B cell (primary cell): ENCODE data around the gene SFXN4. TPM values are rescaled to one million over a fixed set of nuclear protein-coding genes. Genes with fewer than 3 reads are reported as not detected.

Experiments
- ATAC-seq: fragments of 200-7000 bp; cut with Tn5 transposase; one replicate; pipeline ENCODE4 v1.10.0; 2021; ENCODE audit warnings: low read depth, mild to moderate bottlenecking, moderate number of reproducible peaks, moderate library complexity
- CTCF ChIA-PET: fragments of 350-600 bp; sonication (Branson Sonifier 250); formaldehyde crosslinking; loops from one replicate; lab custom pipeline; 2021; ENCODE audit warnings: antibody characterized with exemption, inconsistent platforms; lab: Charles Lee
- POLR2A ChIA-PET: fragments of 350-600 bp; sonication (Branson Sonifier 250); formaldehyde crosslinking; loops from one replicate; lab custom pipeline; 2021; ENCODE audit warnings: antibody characterized with exemption; lab: Charles Lee
- DNase-seq: peaks from one replicate; pipeline ENCODE4 v3.0.0; 2013
- H2AFZ ChIP-seq: 2 replicates; pipeline ENCODE4 v1.6.1; 2012; ENCODE audit warnings: mild to moderate bottlenecking, low read depth, low read length; ENCODE audit not compliant: insufficient read depth, poor library complexity, severe bottlenecking
- H3K27ac ChIP-seq, 2 donors: 1 replicate in 1 of 2; 2 replicates in 1 of 2; pipeline ENCODE4 v1.5.1; 2012 to 2013; ENCODE audit warnings: low read length in 2 of 2, mild to moderate bottlenecking in 2 of 2, moderate library complexity in 1 of 2
- H3K27me3 ChIP-seq, 4 experiments: fragments of 200-600 bp in 1 of 4; sonication (generic) in 1 of 4; replicated peaks in 1 of 4; 1 replicate in 2 of 4; 2 replicates in 2 of 4; pipeline versions ENCODE4 v1.6.1 to v1.7.0; 2013 to 2016; ENCODE audit warnings: low read length in 3 of 4, mild to moderate bottlenecking in 2 of 4, mixed read lengths in 1 of 4, moderate library complexity in 1 of 4; ENCODE audit not compliant: insufficient read depth in 4 of 4, control insufficient read depth in 3 of 4; ENCODE audit errors: control extremely low read depth in 1 of 4
- H3K36me3 ChIP-seq, 2 experiments: replicated peaks in 1 of 2; 1 replicate in 1 of 2; 2 replicates in 1 of 2; pipeline versions ENCODE4 v1.6.1 to v1.7.1; 2013; ENCODE audit warnings: low read length in 1 of 2; ENCODE audit not compliant: insufficient read depth in 2 of 2, control insufficient read depth in 1 of 2; ENCODE audit errors: control extremely low read depth in 1 of 2, extremely low read depth in 1 of 2
- H3K4me1 ChIP-seq, 2 donors: fragments of 200-600 bp in 1 of 2; sonication (generic) in 1 of 2; 1 replicate in 1 of 2; 2 replicates in 1 of 2; pipeline versions ENCODE4 v1.5.1 to v1.6.1; 2013 to 2017; ENCODE audit warnings: low read length in 2 of 2; ENCODE audit not compliant: control insufficient read depth in 2 of 2, insufficient read depth in 2 of 2
- H3K4me2 ChIP-seq: replicated peaks from 2 replicates; pipeline ENCODE3; 2012; ENCODE audit warnings: mild to moderate bottlenecking, low read depth, low read length; ENCODE audit not compliant: poor library complexity, severe bottlenecking
- H3K4me3 ChIP-seq, 5 experiments: fragments of 200-600 bp in 1 of 5; sonication (generic) in 1 of 5; 1 replicate in 3 of 5; 2 replicates in 2 of 5; pipeline versions ENCODE4 v1.5.1 to v1.7.0; 2011 to 2016; ENCODE audit warnings: low read length in 4 of 5, mild to moderate bottlenecking in 4 of 5, low read depth in 2 of 5, control low read depth in 1 of 5, moderate library complexity in 1 of 5; ENCODE audit not compliant: insufficient read depth in 1 of 5; ENCODE audit errors: control extremely low read depth in 1 of 5, extremely low read depth in 1 of 5
- H3K79me2 ChIP-seq: fragments of 200-600 bp; sonication (generic); one replicate; pipeline ENCODE4 v1.6.0; 2016; ENCODE audit warnings: low read length; ENCODE audit not compliant: control insufficient read depth, insufficient read depth
- H3K9ac ChIP-seq: fragments of 200-600 bp; sonication (generic); 2 replicates; pipeline ENCODE4 v1.6.1; 2017; ENCODE audit warnings: mild to moderate bottlenecking, low read length, moderate library complexity
- H3K9me3 ChIP-seq, 3 donors: one replicate each; pipeline versions ENCODE4 v1.6.1 to v1.7.1; 2013; ENCODE audit warnings: low read length in 2 of 3; ENCODE audit not compliant: control insufficient read depth in 2 of 3, insufficient read depth in 1 of 3; ENCODE audit errors: control extremely low read depth in 1 of 3
- H4K20me1 ChIP-seq: 2 replicates; pipeline ENCODE4 v1.6.0; 2012; ENCODE audit warnings: mild to moderate bottlenecking, low read length; ENCODE audit not compliant: insufficient read depth, control insufficient read depth, poor library complexity, severe bottlenecking
- H3K27ac Mint-ChIP-seq: one replicate; pipeline ENCODE4 v1.8.0; 2021; ENCODE audit warnings: mixed read lengths
- H3K27me3 Mint-ChIP-seq: one replicate; pipeline ENCODE4 v1.8.0; 2021; ENCODE audit warnings: mixed read lengths
- H3K4me1 Mint-ChIP-seq: one replicate; pipeline ENCODE4 v1.8.0; 2021; ENCODE audit warnings: mixed read lengths
- H3K4me3 Mint-ChIP-seq: one replicate; pipeline ENCODE4 v1.8.0; 2021; ENCODE audit warnings: mixed read lengths
- H3K9me3 Mint-ChIP-seq: one replicate; pipeline ENCODE4 v1.8.0; 2022; ENCODE audit warnings: mixed read lengths; ENCODE audit not compliant: insufficient read depth
- EZH2 ChIP-seq: IDR thresholded peaks from 2 replicates; pipeline ENCODE4 v1.6.1; 2012; ENCODE audit warnings: borderline replicate concordance, low read depth, mild to moderate bottlenecking, moderate library complexity, low read length; ENCODE audit not compliant: insufficient read depth, poor library complexity, severe bottlenecking
- WGBS: methylation state at CpG from one replicate; pipeline ENCODE4 v1.1.5; 2013; ENCODE audit warnings: missing lambda C conversion rate; ENCODE audit not compliant: insufficient coverage; 5-methylcytosine and 5-hydroxymethylcytosine counted together
- intact Hi-C: fragments of 100-400 bp; cut with micrococcal nuclease; formaldehyde crosslinking; loops from one replicate; pipeline ENCODE4 v1.10.0; 2022
- polyA plus RNA-seq: library from polyadenylated mRNA; depleted of rRNA; stranded (reverse); fragments of >200 nt; gene quantifications from 2 replicates; pipeline ENCODE4 v1.2.3, GENCODE V29; 2012
- total RNA-seq, 2 donors: library from RNA; stranded (reverse); fragments of 120-200 nt in 1 of 2; gene quantifications; 1 replicate in 1 of 2; 2 replicates in 1 of 2; pipeline versions ENCODE4 v1.2.3 to v1.2.4, GENCODE V29; 2013 to 2022
- TF ChIP-seq, protein P1 (sequence below): fragments of 200-600 bp; IDR thresholded peaks from one replicate; pipeline ENCODE4 v1.8.0; 2022; ENCODE audit warnings: antibody characterized with exemption, mild to moderate bottlenecking

Gene SFXN4
- total and polyA plus RNA-seq, 2 donors (not counting 1 experiment from before 2014, with no cell fraction given): 9.8 to 15.4 TPM

DNA sequence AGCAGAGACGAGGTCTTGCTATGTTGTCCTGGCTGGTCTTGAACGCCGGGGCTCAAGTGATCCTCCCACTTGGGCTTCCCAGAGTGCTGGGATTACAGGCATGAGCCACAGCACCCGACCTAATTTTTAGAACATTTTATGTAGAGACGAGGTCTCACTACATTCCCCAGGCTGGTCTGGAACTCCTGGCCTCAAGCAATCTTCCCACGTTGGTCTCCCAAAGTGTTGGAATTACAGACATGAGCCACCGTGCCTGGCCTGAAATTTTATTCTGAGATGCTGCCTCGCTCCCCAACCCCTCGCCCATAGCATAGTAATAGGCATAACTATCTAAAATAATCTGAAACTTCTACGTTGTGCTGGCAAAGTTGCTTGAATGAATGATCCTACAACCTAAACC lies 21.9 kb downstream of the SFXN4 start:
- no peaks in the 10 kb centered on the region for H3K79me2 ChIP-seq
- H3K4me3 Mint-ChIP-seq: no peak overlapping the region
- H3K9me3 Mint-ChIP-seq: no peaks in the 10 kb centered on the region
- H3K9ac ChIP-seq: no peak overlapping the region
- H3K4me1 Mint-ChIP-seq: no peaks in the 10 kb centered on the region
- TF ChIP-seq EZH2: no peak
- TF ChIP-seq, protein P1, sequence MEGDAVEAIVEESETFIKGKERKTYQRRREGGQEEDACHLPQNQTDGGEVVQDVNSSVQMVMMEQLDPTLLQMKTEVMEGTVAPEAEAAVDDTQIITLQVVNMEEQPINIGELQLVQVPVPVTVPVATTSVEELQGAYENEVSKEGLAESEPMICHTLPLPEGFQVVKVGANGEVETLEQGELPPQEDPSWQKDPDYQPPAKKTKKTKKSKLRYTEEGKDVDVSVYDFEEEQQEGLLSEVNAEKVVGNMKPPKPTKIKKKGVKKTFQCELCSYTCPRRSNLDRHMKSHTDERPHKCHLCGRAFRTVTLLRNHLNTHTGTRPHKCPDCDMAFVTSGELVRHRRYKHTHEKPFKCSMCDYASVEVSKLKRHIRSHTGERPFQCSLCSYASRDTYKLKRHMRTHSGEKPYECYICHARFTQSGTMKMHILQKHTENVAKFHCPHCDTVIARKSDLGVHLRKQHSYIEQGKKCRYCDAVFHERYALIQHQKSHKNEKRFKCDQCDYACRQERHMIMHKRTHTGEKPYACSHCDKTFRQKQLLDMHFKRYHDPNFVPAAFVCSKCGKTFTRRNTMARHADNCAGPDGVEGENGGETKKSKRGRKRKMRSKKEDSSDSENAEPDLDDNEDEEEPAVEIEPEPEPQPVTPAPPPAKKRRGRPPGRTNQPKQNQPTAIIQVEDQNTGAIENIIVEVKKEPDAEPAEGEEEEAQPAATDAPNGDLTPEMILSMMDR: no peak
- DNase-seq (no peak), ATAC-seq (no peak)
- H3K4me3 ChIP-seq: no peak overlapping the region
- H3K27me3 ChIP-seq: no peaks in the 10 kb centered on the region
- H3K4me1 ChIP-seq: no peaks in the 10 kb centered on the region
- ChIA-PET CTCF (no interaction called here), POLR2A (no interaction called here)
- H4K20me1 ChIP-seq: no peaks in the 10 kb centered on the region
- H3K36me3 ChIP-seq: peaks cover 1 to 14% of the 10 kb centered on the region in 2 experiments
- H3K4me2 ChIP-seq: no peak overlapping the region
- no peak overlapping the region for H3K27ac Mint-ChIP-seq
- intact Hi-C loops: no loop called here
- H2AFZ ChIP-seq: no peak overlapping the region
- WGBS: 95% methylated on average over 5 of the region's 10 CpGs
- H3K27me3 Mint-ChIP-seq: no peaks in the 10 kb centered on the region
- H3K27ac ChIP-seq: no peak overlapping the region
- H3K9me3 ChIP-seq: no peaks in the 10 kb centered on the region

DNA sequence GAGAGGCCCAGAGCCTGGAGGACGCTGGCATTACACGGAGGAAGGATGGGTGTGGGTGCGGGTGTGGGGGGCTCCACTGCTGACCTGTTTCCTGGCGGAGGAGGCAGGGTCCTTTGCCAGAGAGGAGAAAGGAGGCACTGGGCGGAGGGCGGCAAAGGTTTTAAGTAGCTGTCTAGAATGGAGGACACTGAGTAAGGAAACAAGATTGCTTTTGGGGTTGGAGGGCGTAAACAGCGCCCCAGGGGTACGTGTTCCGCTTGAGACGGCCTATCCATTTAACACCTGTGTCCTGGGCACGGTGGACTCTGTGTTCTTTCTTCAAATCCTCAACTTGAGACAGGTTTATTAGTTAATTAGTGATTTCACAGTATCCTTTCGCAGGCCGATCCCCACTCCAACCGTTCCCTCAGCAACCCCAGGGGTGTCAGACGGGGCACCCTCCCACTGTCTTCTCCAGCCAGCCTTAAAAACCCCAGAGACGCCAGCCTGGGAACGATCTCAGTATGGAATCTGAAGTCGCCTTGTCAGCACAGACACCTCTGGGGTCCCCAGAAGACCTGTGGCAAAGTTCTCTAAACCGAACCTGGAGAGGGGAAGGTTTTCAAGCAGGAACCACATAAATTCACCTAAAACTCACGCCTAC lies 24.8 kb downstream of the SFXN4 start:
- whole genome bisulfite sequencing: 97% methylated on average over 14 of the region's 21 CpGs

More for the DNA sequence above, 24.8 kb downstream of the SFXN4 start:
- Histone ChIP-seq H3K36me3 (peaks cover 0 to 4% of the 10 kb centered on the region in 2 experiments), H3K9ac (no peak overlapping the region), H3K4me2 (no peak overlapping the region), H3K9me3 (no peaks in the 10 kb centered on the region), H2AFZ (no peak overlapping the region), H3K27me3 (no peaks in the 10 kb centered on the region), H3K4me1 (no peaks in the 10 kb centered on the region), H3K79me2 (no peaks in the 10 kb centered on the region), H4K20me1 (no peaks in the 10 kb centered on the region), H3K27ac (no peak overlapping the region), H3K4me3 (no peak overlapping the region)
- Mint-ChIP-seq H3K27ac (peak overlapping the region; percentile 20), H3K4me1 (peaks cover 1% of the 10 kb centered on the region), H3K9me3 (no peaks in the 10 kb centered on the region), H3K4me3 (no peak overlapping the region), H3K27me3 (no peaks in the 10 kb centered on the region)
- ChIA-PET CTCF (interaction anchor here (1.3 to 1.6 kb wide), 3 partner anchors 266 to 349 kb away, joined by 3 to 6 read pairs (median 5); no protein-coding TSS in a partner anchor), POLR2A (no interaction called here)
- intact Hi-C loops: no loop called here
- TF ChIP-seq EZH2: no peak
- TF ChIP-seq, protein P1: no peak
- DNase-seq: no peak
- ATAC-seq: no peak
